Muscle layer of duodenum (tissue), 2 donors: ENCODE measurements around the gene ZSWIM6.

Experiments
- H3K27ac ChIP-seq: one replicate; pipeline ENCODE4 v1.7.0; 2013; ENCODE audit warnings: mild to moderate bottlenecking, low read length
- H3K27me3 ChIP-seq: one replicate; pipeline ENCODE4 v1.7.0; 2013; ENCODE audit warnings: low read depth, mild to moderate bottlenecking, control low read depth, low read length
- H3K36me3 ChIP-seq, 2 donors: one replicate each; pipeline ENCODE4 v1.7.0; 2013; ENCODE audit warnings: low read length in 2 of 2, control low read depth in 1 of 2, mild to moderate bottlenecking in 1 of 2; ENCODE audit not compliant: insufficient read depth in 2 of 2, control insufficient read depth in 1 of 2
- H3K4me1 ChIP-seq, 2 donors: one replicate each; pipeline ENCODE4 v1.7.0; 2013; ENCODE audit warnings: low read length in 2 of 2, mild to moderate bottlenecking in 2 of 2, control low read depth in 1 of 2, moderate library complexity in 1 of 2; ENCODE audit not compliant: insufficient read depth in 2 of 2, control insufficient read depth in 1 of 2
- H3K4me3 ChIP-seq, 2 donors: one replicate each; pipeline ENCODE4 v1.7.0; 2013; ENCODE audit warnings: low read length in 2 of 2, low read depth in 1 of 2, mild to moderate bottlenecking in 1 of 2
- H3K9me3 ChIP-seq, 2 donors: one replicate each; pipeline ENCODE4 v1.7.0; 2013; ENCODE audit warnings: low read length in 2 of 2, control low read depth in 1 of 2, mild to moderate bottlenecking in 1 of 2; ENCODE audit not compliant: control insufficient read depth in 1 of 2
- donor health status: healthy.

ZSWIM6 gene

DNA sequence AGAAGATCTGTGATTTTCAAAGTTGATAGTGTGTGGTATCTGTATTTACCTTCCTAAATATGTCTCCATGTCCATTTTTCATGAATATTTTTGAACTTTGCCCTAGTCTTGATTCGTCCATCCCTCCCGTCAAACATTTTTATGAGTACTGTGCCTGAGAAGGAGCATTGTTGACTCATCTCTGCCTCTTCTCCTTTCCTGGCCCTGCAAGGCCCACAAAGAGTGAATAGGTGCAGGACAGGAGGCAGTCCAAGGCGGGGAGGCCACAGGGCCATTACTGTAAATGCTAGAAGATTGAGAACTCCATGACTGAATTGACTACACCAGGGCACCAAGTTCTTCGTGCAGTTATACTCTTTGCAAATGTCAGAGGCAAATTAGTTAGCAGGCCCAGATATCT is 200.9 kb downstream of the ZSWIM6 start:
- Histone ChIP-seq H3K27ac (no peak overlapping the region), H3K4me1 (no peaks in the 10 kb centered on the region), H3K36me3 (peaks cover 36 to 44% of the 10 kb centered on the region in 2 donors), H3K9me3 (no peaks in the 10 kb centered on the region), H3K27me3 (no peaks in the 10 kb centered on the region), H3K4me3 (no peak overlapping the region)

DNA sequence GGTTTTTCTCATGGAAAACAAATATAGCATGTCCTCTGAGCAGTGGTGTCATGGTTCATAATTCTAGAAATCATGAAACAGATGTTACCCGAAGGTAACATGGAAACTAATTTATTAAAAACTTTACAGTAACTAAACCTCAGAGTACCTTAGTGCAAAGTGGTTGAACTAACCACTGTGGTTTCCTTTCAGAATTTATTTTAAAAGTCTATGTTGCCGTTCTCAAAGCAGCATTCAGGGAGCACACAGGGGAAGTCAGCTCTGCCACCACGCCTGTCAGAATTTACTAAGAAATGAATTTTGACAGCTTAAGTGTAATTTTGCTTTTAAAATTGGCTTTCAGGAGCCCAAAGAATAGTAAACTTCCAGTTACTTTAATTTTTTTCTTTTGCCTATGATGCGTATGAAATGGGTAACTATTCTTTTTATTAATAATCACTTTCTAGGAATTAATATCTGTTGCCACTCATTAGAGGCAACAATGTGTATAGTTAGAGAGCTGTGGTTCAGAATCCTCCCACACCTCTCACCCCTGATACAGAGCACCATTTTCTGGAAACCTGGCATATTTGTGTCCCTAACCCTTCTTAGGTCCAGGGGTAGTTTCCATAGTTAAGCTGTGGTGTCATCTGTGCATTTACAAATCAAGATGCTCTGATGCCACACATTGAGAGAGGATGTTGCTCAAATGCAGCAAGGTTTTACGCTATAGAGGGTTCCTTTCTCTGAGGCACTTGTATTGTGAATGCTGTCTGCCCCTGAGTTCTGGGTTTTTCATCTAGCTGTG is 202.6 kb downstream of the ZSWIM6 start:
- no peaks in the 10 kb centered on the region for H3K27me3 ChIP-seq
- peaks cover 49 to 51% of the 10 kb centered on the region in 2 donors for H3K36me3 ChIP-seq
- no peaks in the 10 kb centered on the region for H3K4me1 ChIP-seq
- H3K4me3 ChIP-seq, result no peak overlapping the region
- no peak overlapping the region for H3K27ac ChIP-seq
- H3K9me3 ChIP-seq, result no peaks in the 10 kb centered on the region

DNA sequence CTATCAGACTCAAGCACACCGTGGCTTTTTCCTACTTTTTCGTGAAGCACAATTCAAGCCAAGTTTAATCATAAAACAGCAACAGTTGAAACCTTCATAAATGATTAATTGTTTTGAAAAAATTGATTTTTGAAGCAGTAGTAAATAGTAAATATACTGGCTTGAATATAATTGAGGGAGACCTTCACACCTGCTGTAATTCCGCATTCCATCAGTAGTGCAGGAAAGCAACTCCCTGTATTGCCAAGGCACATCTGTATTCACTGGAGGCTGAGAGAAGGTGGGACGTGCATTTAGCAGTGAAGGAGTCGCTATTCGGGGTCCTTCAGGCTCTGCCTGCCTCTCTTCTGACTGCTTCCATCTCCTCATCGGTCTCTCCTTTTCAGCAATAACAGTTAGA is 203.8 kb downstream of the ZSWIM6 start:
- H3K36me3 ChIP-seq, result peaks cover 39 to 55% of the 10 kb centered on the region in 2 donors
- H3K4me1 ChIP-seq, result no peaks in the 10 kb centered on the region

DNA sequence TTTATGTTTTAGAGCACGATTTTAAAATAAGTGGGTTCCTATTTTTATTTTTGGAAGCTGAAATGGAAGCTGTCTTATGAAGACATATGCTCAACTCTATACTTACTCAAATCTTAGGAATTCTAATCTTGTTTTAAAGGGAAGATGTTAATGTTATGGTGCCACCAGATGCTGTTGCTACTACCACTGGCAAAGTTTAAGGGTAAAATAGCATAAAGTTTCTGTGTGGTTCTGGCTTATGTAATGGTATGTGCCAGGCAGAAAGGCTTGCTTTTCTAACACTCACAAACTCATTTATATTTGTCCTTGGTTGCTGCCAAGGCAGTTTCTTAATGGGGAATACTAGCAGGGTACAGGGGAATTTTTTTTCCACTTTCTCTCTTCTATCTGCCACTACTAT is 204.9 kb downstream of the ZSWIM6 start:
- no peaks in the 10 kb centered on the region for H3K27me3 ChIP-seq
- no peak overlapping the region for H3K27ac ChIP-seq
- H3K4me1 ChIP-seq, result no peaks in the 10 kb centered on the region
- H3K9me3 ChIP-seq, result no peaks in the 10 kb centered on the region
- H3K4me3 ChIP-seq, result no peak overlapping the region
- peaks cover 37 to 59% of the 10 kb centered on the region in 2 donors for H3K36me3 ChIP-seq

More for the DNA sequence above, 203.8 kb downstream of the ZSWIM6 start:
- Histone ChIP-seq H3K27me3 (no peaks in the 10 kb centered on the region), H3K9me3 (no peaks in the 10 kb centered on the region), H3K27ac (no peak overlapping the region), H3K4me3 (no peak overlapping the region)

DNA sequence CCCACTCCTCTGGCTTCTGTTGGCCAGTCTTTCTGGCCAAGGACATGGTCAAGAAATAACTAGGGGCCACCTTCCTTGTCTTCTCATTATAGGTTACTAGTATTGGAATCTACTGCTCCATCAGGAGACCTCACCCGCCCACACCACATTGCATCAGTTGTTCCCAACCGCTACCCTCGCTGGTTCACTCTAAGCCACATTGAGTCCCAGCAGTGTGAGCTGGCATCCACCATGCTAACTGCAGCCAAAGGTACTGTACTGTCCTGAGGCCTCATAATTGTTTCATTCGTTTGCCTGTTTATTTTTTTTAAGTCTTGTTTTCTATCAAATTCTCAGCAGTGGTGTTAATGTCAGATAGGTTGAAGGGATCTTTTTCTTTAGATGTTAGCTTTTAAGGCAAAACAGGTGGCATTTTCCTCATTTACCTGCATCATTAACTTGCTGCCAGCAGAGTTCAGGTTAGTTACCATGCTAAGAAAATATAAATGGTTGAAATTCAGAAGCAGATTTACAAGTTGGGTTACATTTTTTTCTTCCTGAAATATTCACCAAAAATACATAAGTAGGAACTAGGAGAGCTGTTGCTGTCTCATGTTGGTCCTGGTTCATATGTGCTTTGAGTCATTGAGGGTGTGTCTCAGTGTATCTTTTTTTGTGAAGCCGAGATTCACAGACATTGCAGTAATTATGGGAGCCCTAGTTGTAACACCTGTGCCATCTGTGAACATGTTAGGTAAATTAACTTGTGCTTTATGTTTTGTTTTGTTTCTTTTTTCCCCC is 206.9 kb downstream of the ZSWIM6 start:
- Histone ChIP-seq H3K4me1 (no peaks in the 10 kb centered on the region), H3K36me3 (peaks cover 49 to 67% of the 10 kb centered on the region in 2 donors), H3K27me3 (no peaks in the 10 kb centered on the region), H3K4me3 (no peak overlapping the region), H3K27ac (no peak overlapping the region), H3K9me3 (peaks cover 0 to 11% of the 10 kb centered on the region in 2 donors)

DNA sequence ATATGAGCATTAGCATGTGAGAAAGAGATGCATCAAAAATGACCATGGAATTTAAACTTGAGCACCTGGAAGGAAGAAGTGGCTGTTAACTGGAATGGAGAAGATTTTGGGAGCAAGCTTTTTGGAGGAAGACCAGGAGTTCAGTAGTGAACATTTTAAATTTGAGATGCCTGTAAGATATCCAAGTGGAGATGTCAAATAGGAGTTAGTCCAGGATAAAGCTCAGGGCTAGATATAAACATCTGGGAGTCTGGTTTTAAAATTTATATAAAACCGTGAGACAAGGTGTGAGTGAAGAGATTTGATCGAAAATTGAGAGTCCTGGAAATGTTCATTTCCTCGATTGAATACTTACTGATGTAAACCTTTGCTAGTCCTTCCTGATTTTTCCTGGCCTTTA is 217.5 kb downstream of the ZSWIM6 start:
- H3K9me3 ChIP-seq, result no peaks in the 10 kb centered on the region
- H3K4me3 ChIP-seq, result no peak overlapping the region
- peaks cover 0 to 3% of the 10 kb centered on the region in 2 donors for H3K36me3 ChIP-seq
- no peak overlapping the region for H3K27ac ChIP-seq
- peaks cover 0 to 9% of the 10 kb centered on the region in 2 donors for H3K4me1 ChIP-seq
- no peaks in the 10 kb centered on the region for H3K27me3 ChIP-seq

DNA sequence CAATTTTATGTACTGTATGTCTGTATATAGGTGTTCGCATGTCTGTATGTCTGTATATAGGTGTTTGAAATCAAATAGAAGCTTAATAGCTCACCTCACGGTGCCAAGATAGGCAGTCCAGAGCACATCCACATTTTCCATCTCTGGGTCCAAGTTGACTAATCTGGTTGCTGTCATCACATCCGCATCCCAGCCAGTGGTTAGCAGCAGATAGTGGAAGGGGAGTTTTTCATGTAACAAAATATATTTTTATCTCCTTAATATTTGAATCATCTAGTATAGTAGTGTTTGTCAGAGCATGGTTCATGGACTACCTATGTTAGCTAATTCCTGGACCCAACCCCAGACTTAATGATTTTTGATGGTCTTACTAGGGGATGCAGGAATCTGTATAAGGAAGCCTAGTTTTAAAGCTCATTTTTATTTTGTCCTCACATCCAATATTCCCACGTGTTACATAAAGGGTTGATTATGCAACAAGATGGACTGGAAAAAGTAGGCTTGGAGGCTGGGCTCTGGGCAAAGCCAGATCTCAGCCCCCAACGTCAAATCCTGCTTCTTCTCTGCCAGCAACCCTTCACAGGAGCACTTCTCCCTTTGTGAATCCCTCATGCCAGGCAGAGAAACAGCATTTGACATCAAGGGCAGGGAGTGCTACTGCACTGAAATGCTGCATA is 219.7 kb downstream of the ZSWIM6 start:
- no peak overlapping the region for H3K27ac ChIP-seq
- H3K36me3 ChIP-seq, result no peaks in the 10 kb centered on the region
- peaks cover 0 to 9% of the 10 kb centered on the region in 2 donors for H3K4me1 ChIP-seq
- no peaks in the 10 kb centered on the region for H3K9me3 ChIP-seq
- no peak overlapping the region for H3K4me3 ChIP-seq
- no peaks in the 10 kb centered on the region for H3K27me3 ChIP-seq

DNA sequence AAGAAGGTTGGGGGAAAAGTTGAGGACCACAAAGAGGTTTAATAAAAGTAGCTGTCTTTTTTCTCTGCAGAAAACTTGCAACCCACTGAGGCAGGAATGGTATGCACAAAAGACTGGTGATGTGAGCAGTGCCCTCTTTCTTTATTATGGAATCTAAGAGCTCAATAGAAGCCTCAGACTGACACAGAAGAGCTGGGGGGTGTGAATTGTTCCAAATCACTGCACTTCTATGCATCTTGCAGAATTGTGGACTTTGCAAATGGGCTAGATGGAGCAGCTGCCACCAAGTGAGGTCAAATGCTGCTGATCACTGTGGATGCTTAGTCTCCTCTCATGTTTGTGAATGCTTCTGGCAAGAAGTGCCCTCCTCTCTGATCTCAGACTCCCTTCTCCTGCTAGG is 227.1 kb downstream of the ZSWIM6 start:
- H3K36me3 ChIP-seq, result no peaks in the 10 kb centered on the region
- H3K4me1 ChIP-seq, result no peaks in the 10 kb centered on the region
- no peak overlapping the region for H3K27ac ChIP-seq
- no peak overlapping the region for H3K4me3 ChIP-seq
- H3K9me3 ChIP-seq, result no peaks in the 10 kb centered on the region
- no peaks in the 10 kb centered on the region for H3K27me3 ChIP-seq

DNA sequence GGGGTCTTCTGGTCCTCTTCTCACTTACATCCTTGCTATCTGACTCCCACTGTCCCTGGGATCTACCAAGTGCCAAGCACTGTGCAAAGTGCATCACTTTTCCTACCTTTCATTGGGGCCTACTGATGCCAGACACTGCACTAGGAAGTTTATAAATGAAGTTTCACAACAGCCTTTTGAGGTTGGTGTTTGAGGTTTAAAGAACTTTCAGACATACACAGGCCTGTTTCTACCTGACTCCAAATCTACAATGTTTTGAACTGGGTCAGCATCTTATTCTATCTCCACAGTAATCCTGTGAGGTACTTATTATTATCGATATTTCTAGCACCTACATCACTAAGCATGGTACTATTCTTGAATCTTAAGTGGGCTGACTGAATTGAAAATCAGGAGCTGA is 227.7 kb downstream of the ZSWIM6 start:
- no peaks in the 10 kb centered on the region for H3K36me3 ChIP-seq
- no peaks in the 10 kb centered on the region for H3K4me1 ChIP-seq
- H3K27ac ChIP-seq, result no peak overlapping the region
- H3K9me3 ChIP-seq, result no peaks in the 10 kb centered on the region
- no peaks in the 10 kb centered on the region for H3K27me3 ChIP-seq
- no peak overlapping the region for H3K4me3 ChIP-seq

DNA sequence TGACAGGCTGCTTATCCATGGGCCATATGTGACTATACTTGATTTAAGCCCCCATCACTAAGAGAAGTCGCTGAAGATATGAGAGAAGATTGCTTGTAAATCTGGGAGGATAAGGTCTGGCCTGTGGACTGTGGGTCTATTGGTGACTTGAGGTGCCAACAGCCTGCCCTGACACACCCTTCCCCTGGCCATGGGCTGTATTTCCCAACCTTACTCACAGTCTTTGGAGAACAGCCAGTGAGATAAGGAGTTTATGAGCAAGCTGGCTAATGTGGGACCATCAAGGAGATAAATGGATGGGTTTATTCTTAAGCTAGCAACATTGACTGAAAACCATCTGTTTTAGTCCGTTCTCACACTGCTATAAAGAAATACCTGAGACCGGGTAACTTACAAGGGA is 231.3 kb downstream of the ZSWIM6 start:
- no peak overlapping the region for H3K27ac ChIP-seq
- H3K4me1 ChIP-seq, result no peaks in the 10 kb centered on the region
- H3K4me3 ChIP-seq, result no peak overlapping the region
- H3K9me3 ChIP-seq, result no peaks in the 10 kb centered on the region
- H3K36me3 ChIP-seq, result no peaks in the 10 kb centered on the region
- H3K27me3 ChIP-seq, result no peaks in the 10 kb centered on the region

DNA sequence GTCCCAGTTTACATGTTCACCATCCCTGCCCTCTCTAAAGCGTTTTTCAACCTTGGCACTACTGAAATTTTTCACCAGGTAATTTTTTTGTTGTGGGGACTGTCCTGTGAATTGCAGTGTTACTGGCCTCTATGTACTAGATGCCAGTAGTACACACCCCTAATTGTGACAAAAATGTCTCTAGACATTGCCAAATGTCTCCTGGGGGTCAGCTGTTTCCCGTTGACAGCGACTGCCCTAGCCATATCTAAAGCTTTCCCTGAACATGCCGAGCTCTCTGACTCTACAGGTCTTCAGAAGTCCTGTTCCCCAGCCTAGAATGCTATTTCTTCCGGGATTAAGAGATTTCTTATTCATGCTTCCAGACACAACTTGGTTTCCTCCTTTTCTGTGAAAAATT is 235.3 kb downstream of the ZSWIM6 start:
- no peak overlapping the region for H3K27ac ChIP-seq
- no peaks in the 10 kb centered on the region for H3K4me1 ChIP-seq
- H3K36me3 ChIP-seq, result no peaks in the 10 kb centered on the region
- no peak overlapping the region for H3K4me3 ChIP-seq
- H3K27me3 ChIP-seq, result no peaks in the 10 kb centered on the region
- no peaks in the 10 kb centered on the region for H3K9me3 ChIP-seq
